Ectodermal cell (in vitro differentiated cells): ENCODE results near the gene PRR33.
"Not testable (repeated sequence)": the region's sequence is repeated elsewhere in the genome, so short reads cannot be mapped to it uniquely, and the experiment has no call there.

ENCODE experiments used
- H3K27ac ChIP-seq: 2 replicates; pipeline ENCODE4 v1.7.0; 2013; ENCODE audit warnings: mild to moderate bottlenecking, low read depth, low read length; ENCODE audit not compliant: insufficient read depth, poor library complexity, severe bottlenecking
- H3K27me3 ChIP-seq: 2 replicates; pipeline ENCODE4 v1.7.0; 2013; ENCODE audit warnings: mild to moderate bottlenecking, low read length; ENCODE audit not compliant: insufficient read depth, control insufficient read depth, poor library complexity, severe bottlenecking
- H3K36me3 ChIP-seq: one replicate; pipeline ENCODE4 v1.7.0; 2013; ENCODE audit warnings: low read length; ENCODE audit not compliant: control insufficient read depth, insufficient read depth
- H3K4me1 ChIP-seq: one replicate; pipeline ENCODE4 v1.7.0; 2013; ENCODE audit warnings: low read length; ENCODE audit not compliant: control insufficient read depth, insufficient read depth
- H3K4me3 ChIP-seq: 2 replicates; pipeline ENCODE4 v1.7.0; 2013; ENCODE audit warnings: low read depth, low read length, control low read depth; ENCODE audit not compliant: insufficient read depth
- H3K9me3 ChIP-seq: 2 replicates; pipeline ENCODE4 v1.7.0; 2013; ENCODE audit warnings: mild to moderate bottlenecking, low read length, moderate library complexity; ENCODE audit not compliant: control insufficient read depth
- WGBS, 2 experiments: methylation state at CpG; one replicate each; pipeline ENCODE4 v1.1.7; 2013; ENCODE audit warnings: missing lambda C conversion rate in 2 of 2; 5-methylcytosine and 5-hydroxymethylcytosine counted together

PRR33 gene

GRCh38 chr11:1873813-1874150 lies 17.9 kb downstream of the PRR33 start:
- not testable (repeated sequence) for H3K36me3 ChIP-seq, H3K4me1 ChIP-seq, H3K27ac ChIP-seq, H3K4me3 ChIP-seq, H3K9me3 ChIP-seq, H3K27me3 ChIP-seq
- 88 to 90% methylated on average over 16 to 17 of the region's 17 CpGs for WGBS, 2 experiments

- no peaks in the 10 kb centered on the region for H3K36me3 ChIP-seq
- no peak overlapping the region for H3K27ac ChIP-seq
- no peak overlapping the region for H3K4me3 ChIP-seq
- no peaks in the 10 kb centered on the region for H3K9me3 ChIP-seq
- no peaks in the 10 kb centered on the region for H3K4me1 ChIP-seq
- peaks cover 6% of the 10 kb centered on the region for H3K27me3 ChIP-seq
- WGBS, 2 experiments, result 60 to 68% methylated on average over 11 of the region's 11 CpGs
Measured at GRCh38 chr11:1873048-1873812, 18.5 kb downstream of the PRR33 start.

DNA sequence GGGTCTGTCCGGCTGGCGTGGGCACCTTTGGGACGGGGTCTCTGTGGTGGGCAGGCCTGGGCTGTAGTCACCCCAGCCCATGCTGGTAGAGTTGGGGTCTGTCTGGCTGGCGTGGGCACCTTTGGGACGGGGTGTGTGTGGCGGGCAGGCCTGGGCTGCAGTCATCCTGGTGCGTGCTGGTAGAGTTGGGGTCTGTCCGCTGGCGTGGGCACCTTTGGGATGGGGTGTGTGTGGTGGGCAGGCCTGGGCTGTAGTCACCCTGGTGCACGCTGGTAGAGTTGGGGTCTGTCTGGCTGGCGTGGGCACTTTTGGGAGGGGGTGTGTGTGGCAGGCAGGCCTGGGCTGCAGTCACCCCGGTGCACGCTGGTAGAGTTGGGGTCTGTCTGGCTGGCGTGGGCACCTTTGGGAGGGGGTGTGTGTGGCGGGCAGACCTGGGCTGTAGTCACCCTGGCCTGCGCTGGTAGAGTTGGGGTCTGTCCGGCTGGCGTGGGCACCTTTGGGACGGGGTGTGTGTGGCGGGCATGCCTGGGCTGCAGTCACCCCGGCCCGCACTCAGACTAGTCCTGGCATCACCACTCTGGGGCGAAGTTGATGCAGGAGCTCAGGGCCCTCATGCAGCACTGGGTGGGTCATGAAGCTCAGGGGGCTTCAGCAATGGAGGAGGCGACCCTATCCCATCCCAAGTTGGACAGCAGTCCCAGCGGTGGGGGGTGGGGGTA lies 19.3 kb downstream of the PRR33 start:
- H3K9me3 ChIP-seq, result no peaks in the 10 kb centered on the region
- no peaks in the 10 kb centered on the region for H3K36me3 ChIP-seq
- WGBS, 2 experiments, result 90 to 92% methylated on average over 25 of the region's 25 CpGs
- H3K27ac ChIP-seq, result no peak overlapping the region
- H3K4me3 ChIP-seq, result no peak overlapping the region
- peaks cover 6% of the 10 kb centered on the region for H3K27me3 ChIP-seq
- no peaks in the 10 kb centered on the region for H3K4me1 ChIP-seq

GRCh38 chr11:1871531-1871930 lies 20.2 kb downstream of the PRR33 start:
- Histone ChIP-seq H3K4me1 (no peaks in the 10 kb centered on the region), H3K27ac (no peak overlapping the region), H3K27me3 (peaks cover 6% of the 10 kb centered on the region), H3K4me3 (no peak overlapping the region), H3K36me3 (no peaks in the 10 kb centered on the region), H3K9me3 (no peaks in the 10 kb centered on the region)
- WGBS, 2 experiments, result 89% methylated on average over 15 of the region's 15 CpGs

DNA sequence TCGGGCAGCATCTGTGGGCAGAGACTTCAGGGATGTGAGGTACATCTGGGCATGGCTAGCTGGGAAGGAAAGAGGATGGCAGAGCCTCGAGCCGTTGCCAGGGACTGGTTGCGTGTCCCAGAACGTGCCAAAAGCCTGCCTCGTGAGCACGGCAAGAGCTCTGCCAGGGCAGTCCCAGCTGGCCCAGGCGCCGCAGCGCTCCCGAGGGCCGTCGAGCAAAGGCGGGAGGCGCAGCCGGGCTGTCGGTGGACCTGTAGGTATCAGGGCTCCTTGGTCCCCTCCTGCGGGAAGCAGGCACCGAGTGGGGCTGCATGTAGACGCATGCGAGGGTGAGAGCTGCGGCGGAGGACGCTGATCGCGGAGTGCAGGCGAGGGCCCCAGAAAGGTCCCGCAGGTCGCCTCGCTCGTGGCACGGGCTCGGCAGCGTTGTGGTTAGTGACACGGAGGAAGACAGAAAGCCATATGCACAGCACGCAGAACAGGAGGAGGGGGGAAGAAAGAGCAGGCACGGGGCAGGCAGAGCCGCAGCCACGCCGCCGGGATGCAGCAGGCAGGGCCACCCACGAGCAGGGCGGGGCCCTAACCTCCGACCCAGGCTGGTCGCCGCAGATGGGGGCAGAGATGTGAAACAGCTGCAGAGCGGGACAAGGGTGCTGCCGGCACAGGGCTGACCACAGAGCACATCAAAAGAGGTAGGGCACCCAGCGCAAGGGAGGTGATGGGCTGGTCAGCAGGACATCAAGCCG lies 20.8 kb downstream of the PRR33 start:
- Histone ChIP-seq H3K27ac (no peak overlapping the region), H3K36me3 (no peaks in the 10 kb centered on the region), H3K9me3 (no peaks in the 10 kb centered on the region), H3K4me1 (no peaks in the 10 kb centered on the region), H3K4me3 (no peak overlapping the region), H3K27me3 (peaks cover 6% of the 10 kb centered on the region)
- 69 to 73% methylated on average over 50 of the region's 50 CpGs for WGBS, 2 experiments

DNA sequence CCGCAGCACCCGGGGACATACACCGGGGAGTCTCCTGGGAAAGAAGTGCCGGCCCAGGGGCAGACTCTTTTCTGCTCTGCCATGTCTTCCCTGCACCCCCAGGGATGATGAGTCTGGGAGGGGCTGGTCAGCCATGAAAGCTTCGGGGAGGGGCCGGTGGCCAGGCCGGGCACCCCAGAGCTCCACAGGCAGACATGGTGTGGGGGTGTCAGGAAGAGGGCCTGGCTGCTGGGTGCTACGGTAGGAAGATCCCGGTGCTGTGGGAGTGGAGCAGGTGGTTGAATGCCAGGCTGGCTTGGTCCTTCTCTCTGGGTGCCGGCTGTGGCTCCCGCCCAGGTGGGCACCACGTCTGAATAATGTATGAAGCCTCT lies 21.4 kb downstream of the PRR33 start:
- Histone ChIP-seq H3K9me3 (no peaks in the 10 kb centered on the region), H3K4me3 (no peak overlapping the region), H3K4me1 (peaks cover 2% of the 10 kb centered on the region), H3K27me3 (peaks cover 6% of the 10 kb centered on the region), H3K27ac (no peak overlapping the region), H3K36me3 (no peaks in the 10 kb centered on the region)
- 88 to 89% methylated on average over 12 of the region's 12 CpGs for WGBS, 2 experiments

DNA sequence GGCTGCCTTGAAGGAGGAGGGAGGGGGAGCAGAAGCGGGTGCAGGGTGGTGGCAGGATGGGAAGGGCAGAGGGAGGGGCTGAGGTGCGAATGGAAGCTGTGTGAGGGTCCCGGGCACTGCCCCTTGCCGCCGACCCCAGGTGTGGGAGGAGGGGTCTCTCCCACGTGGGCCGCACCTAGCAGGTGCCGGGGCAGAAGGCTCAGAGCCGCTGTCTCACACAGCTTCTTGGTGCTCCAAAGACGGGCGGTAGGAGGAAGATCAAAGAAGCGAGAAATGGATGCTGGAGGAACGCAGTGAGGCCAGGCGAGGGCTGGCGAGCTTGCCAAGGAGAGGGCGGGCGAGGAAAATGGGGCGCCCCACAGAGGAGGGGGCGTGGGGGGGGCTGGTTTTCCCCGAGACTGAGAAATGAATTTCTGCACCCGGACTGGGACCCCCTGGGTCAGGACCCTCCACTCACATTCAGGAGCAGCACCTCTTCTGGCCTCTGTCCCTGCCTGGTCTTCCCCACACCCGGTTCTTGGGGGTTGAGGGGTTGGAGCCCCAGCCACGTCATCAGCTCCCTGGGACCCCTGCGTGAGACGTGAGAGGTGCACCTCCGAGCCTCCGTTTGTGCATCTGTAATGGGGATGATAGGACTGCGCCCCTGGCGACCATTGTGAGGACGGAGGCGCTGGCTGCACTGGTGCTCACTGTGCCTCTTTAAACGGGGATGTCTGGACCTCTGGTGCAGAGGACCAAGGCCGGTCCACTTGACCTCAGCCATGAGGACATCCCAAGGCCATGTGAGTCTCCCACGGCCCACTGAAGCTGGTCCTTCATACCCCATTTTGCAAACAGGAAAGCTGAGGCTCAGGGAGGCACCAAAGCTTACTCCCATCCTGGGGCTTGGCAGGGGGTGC lies 22.0 kb downstream of the PRR33 start:
- peaks cover 9% of the 10 kb centered on the region for H3K4me1 ChIP-seq
- no peaks in the 10 kb centered on the region for H3K36me3 ChIP-seq
- 87% methylated on average over 34 of the region's 34 CpGs for WGBS, 2 experiments
- H3K4me3 ChIP-seq, result no peak overlapping the region
- H3K9me3 ChIP-seq, result no peaks in the 10 kb centered on the region
- H3K27me3 ChIP-seq, result peaks cover 6% of the 10 kb centered on the region
- H3K27ac ChIP-seq, result no peak overlapping the region

DNA sequence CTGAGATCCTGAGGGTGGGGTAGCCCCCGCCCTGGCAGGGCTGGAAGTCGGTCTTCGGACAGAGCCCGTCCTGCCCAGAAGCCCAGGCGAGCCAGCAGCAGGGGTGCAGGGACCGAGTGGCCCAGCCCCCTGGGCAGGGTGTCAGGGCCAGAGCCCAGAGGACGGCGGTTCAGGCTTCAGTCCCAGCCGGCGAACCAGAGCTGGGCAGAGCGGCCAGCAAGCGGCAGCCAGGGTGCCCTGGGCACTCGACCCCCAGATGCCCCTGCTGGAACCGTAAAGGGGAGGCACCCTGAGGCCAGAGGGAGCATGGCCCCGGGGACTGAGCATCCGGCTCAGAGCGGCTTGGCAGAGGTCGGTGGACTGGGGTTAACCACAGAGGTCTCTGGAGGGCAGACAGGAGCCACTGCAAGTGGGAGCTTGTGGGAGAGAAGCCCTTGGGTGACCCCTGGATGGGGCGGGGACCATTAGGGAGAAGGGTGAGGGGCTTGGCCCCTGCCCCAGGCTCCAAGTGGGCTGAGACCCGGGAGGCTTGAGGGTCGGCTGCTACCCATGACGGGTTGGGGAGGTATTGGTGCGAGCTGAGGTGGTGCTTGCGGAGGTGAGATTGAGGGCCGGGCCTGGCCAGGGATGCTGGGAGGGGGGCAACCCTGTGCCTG lies 22.9 kb downstream of the PRR33 start:
- Histone ChIP-seq H3K36me3 (no peaks in the 10 kb centered on the region), H3K4me1 (peaks cover 18% of the 10 kb centered on the region), H3K4me3 (no peak overlapping the region), H3K27me3 (peaks cover 6% of the 10 kb centered on the region), H3K9me3 (no peaks in the 10 kb centered on the region), H3K27ac (no peak overlapping the region)
- 93 to 94% methylated on average over 25 of the region's 25 CpGs for WGBS, 2 experiments

- H3K27ac ChIP-seq, result no peak overlapping the region
- WGBS, 2 experiments, result 92 to 93% methylated on average over 14 of the region's 14 CpGs
- no peak overlapping the region for H3K4me3 ChIP-seq
- H3K27me3 ChIP-seq, result peaks cover 6% of the 10 kb centered on the region
- peaks cover 19% of the 10 kb centered on the region for H3K4me1 ChIP-seq
- H3K36me3 ChIP-seq, result no peaks in the 10 kb centered on the region
- H3K9me3 ChIP-seq, result no peaks in the 10 kb centered on the region
Measured at GRCh38 chr11:1868056-1868635, 23.5 kb downstream of the PRR33 start.
